GM12864 (cell line): ENCODE data around the gene GALP.

Experiments used
- DNase-seq: peaks from one replicate; pipeline ENCODE4 v3.0.0-alpha.2; 2011; ENCODE audit warnings: low read depth
- H3K4me3 ChIP-seq: 2 replicates; pipeline ENCODE4 v1.5.1; 2011; ENCODE audit warnings: mild to moderate bottlenecking, low read depth, low read length, control low read depth
- CTCF ChIP-seq: IDR thresholded peaks from 2 replicates; pipeline ENCODE4 v1.5.1; 2011; ENCODE audit warnings: low read depth, mild to moderate bottlenecking, moderate library complexity, low read length, control low read depth, inconsistent platforms; ENCODE audit errors: missing control alignments

GALP gene

GRCh38 chr19:56222901-56223300, 47.1 kb downstream of the GALP start:
- no peak for DNase-seq
- TF ChIP-seq CTCF, result no peak
- no peak overlapping the region for H3K4me3 ChIP-seq

GRCh38 chr19:56223481-56223880, 47.7 kb downstream of the GALP start:
- H3K4me3 ChIP-seq, result no peak overlapping the region
- no peak for DNase-seq
- TF ChIP-seq CTCF, result no peak
